ENCODE results near the gene KCNF1. TPM values are rescaled to one million over a fixed set of nuclear protein-coding genes. Genes with fewer than 3 reads are reported as not detected.
"Not testable (repeated sequence)": the region's sequence is repeated elsewhere in the genome, so short reads cannot be mapped to it uniquely, and the experiment has no call there.

KCNF1 gene
- polyA plus RNA-seq, 3 donors = 0.78 to 1.1 (median 0.82) TPM

DNA sequence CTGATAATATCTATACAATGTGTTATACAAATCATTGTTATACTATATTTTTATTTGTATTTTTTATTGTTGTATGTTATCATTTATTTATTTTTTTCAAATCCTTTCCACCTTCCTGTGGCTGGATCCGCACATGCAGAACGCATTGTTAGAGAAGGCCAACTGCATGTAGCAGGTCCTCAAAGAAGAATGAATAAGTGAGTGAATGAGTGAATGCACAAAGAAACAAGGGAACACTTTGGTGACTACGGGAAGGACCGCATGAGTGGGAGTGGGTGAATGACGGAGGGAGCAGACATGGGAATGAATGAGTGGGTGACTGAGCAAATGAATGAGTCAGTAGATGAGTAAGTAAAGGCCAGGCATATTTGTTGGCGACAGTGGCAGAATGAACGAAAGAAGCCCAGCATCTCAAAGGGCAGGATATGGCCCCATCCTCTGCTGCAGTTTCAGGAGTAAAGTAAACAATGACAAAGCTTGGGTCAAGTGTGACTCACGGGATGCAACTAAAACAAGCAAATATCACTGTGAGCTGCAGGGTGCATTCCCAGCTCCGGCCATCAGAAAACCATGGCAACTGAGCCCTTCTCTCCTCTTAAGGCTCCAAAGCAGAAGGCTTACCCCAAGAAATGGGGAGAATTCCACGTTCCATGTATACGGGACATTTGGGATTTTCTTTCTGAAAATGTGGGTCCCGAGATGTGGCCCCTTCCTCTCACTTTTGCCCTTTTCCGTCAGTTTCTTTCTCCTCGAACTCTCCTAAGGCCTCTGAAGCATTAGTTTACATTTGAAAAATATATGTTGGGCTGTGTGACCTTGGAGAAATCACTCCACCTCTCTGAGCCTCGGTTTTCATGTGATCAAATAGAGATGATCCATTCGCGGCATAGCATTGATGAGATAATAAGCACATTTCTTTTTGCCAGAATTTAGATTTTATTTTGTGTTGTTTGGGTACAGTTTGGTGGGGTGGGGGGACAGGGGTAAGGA lies 24.5 kb downstream of the KCNF1 start:
- DNase-seq (ENCODE audit: low read depth in 3 of 3, low spot score in 2 of 3) = no peak

DNA sequence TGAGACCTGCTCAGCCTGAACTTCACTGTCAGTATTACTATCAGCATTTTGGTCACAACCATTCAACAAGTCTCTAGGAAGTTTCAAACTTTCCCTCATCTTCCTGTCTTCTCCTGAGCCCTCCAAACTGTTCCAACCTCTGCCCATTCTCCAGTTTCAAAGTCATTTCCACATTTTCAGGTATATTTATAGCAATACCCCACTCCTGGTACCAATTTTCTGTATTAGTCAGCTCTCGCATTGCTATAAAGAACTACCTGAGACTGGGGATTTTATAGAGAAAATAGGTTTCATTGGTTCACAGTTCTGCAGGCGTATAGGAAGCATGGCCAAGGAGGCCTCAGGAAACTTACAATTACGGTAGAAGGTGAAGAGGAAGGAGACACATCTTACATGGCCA lies 27.3 kb downstream of the KCNF1 start:
- no peak for DNase-seq (ENCODE audit: low read depth in 3 of 3, low spot score in 2 of 3)

- DNase-seq (ENCODE audit: low read depth in 3 of 3, low spot score in 2 of 3) = no peak
Measured at GRCh38 chr2:10940596-10940995, 28.9 kb downstream of the KCNF1 start.

DNA sequence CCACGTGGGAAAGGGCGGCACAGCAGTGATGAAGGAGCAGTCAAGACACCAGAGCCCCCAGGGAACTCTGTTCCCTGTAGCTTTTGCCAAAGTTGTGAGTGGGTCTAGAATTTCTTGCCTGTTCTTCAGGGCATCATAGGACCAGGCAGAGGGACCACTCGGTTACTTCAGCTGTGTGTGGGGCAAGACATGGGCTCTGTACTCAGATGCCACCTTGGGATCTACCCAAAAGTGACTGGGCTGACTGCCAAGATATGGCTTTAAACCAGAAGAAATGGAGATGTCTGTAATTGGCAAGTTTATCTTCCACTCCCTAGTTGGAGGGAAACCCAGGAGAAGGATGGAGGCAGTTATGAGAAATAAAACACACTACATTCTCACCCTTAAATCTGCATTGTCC lies 29.6 kb downstream of the KCNF1 start:
- DNase-seq (ENCODE audit: low read depth in 3 of 3, low spot score in 2 of 3) = no peak

GRCh38 chr2:10944799-10945198 lies 33.1 kb downstream of the KCNF1 start:
- DNase-seq (ENCODE audit: low read depth in 3 of 3, low spot score in 2 of 3) = no peak

GRCh38 chr2:10946394-10946793 lies 34.7 kb downstream of the KCNF1 start:
- DNase-seq (ENCODE audit: low read depth in 3 of 3, low spot score in 2 of 3) = no peak

DNA sequence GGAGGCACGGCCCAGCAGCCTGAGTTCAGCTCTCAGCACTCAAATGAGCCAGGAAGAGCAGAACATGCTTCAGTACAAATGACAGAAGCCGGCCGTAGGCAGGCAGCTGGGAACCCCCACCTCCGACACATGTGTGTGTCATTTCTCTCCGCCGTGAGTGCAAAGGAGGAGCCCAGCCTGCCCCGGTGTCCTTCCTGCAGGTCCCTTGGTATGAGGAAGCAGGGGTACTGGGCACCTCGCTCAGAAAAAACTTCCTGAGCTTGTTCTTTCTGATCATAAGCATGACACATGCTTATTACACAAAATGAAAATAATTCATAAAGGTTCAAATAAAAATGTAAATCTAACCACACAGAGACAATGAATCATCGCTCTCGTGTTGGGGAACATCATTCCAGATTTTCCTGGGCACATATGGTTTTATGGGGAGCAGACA lies 35.3 kb downstream of the KCNF1 start:
- DNase-seq (ENCODE audit: low read depth in 3 of 3, low spot score in 2 of 3) = no peak

GRCh38 chr2:10947446-10948187 lies 35.9 kb downstream of the KCNF1 start:
- DNase-seq (ENCODE audit: low read depth in 3 of 3, low spot score in 2 of 3) = no peak

GRCh38 chr2:10948188-10948564 lies 36.4 kb downstream of the KCNF1 start:
- DNase-seq (ENCODE audit: low read depth in 3 of 3, low spot score in 2 of 3) = no peak

DNA sequence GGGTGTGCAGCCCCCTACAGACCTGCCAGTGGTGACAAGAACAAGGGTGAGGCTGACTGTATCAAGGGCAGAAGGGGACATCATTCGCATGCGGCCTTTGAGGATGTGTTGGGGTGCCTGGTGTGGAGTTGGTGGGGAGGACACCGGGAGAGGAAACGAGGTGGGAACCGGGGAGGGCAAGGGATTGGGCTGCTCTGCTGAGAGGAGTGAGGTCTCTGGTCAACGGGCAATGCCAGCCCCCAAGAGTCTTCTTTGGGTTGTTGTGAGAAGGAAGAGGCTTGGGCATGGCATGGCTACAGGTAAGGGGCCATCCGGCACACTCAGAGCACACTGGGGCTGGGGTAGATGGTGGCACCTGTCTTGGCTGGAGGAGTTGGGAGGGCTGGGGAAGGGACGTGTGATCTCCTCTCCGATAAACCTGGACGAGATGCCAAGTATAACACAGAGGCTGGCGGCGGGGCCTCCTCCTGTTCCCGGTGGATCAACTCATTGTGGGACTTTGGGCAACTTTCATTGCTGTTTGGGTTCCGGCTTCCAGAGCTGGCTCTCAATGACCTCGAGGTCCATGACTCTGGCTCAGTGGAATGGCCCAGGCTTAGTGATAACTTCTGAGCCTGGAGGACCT lies 37.0 kb downstream of the KCNF1 start:
- DNase-seq (ENCODE audit: low read depth in 3 of 3, low spot score in 2 of 3) = no peak

DNA sequence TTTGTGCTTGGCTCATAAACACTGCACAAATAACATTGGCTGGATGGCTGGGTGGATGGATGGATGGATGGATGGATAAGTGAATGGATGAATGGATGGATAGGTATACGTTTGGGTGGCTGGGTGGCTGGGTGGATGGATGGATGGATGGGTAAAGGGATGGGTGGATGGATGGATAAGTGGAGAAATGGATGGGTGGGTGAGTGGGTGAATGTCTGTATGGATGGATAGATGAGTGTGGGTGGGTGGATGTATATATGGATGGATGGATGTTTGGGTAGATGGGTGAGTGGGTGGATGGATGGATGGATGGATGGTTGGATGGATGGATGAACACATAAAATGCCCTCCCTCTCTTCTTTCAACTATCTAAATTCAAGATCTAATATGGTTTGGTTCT lies 38.1 kb downstream of the KCNF1 start:
- DNase-seq (ENCODE audit: low read depth in 3 of 3, low spot score in 2 of 3) = no peak

GRCh38 chr2:10951558-10952414 lies 40.1 kb downstream of the KCNF1 start:
- no peak for DNase-seq (ENCODE audit: low read depth in 3 of 3, low spot score in 2 of 3)

GRCh38 chr2:10954416-10954815 lies 42.7 kb downstream of the KCNF1 start:
- DNase-seq (ENCODE audit: low read depth in 3 of 3, low spot score in 2 of 3) = no peak

GRCh38 chr2:10954856-10955818 lies 43.4 kb downstream of the KCNF1 start:
- DNase-seq (ENCODE audit: low read depth in 3 of 3, low spot score in 2 of 3) = no peak

- DNase-seq (ENCODE audit: low read depth in 3 of 3, low spot score in 2 of 3) = no peak
Measured at GRCh38 chr2:10956006-10956790, 44.5 kb downstream of the KCNF1 start.

- no peak for DNase-seq (ENCODE audit: low read depth in 3 of 3, low spot score in 2 of 3)
Measured at GRCh38 chr2:10957391-10957790, 45.7 kb downstream of the KCNF1 start.

- DNase-seq (ENCODE audit: low read depth in 3 of 3, low spot score in 2 of 3) = not testable (repeated sequence)
Measured at GRCh38 chr2:10958452-10958851, 46.7 kb downstream of the KCNF1 start.

Data from right renal cortex interstitium (tissue), 3 donors.